HG02970 (cell line): Measurements from ENCODE around the gene CNTRL.
"Not testable (repeated sequence)": the region's sequence is repeated elsewhere in the genome, so short reads cannot be mapped to it uniquely, and the experiment has no call there.

ENCODE experiments used
- ATAC-seq: cut with Tn5 transposase; IDR thresholded peaks from one replicate; pipeline ENCODE4 v1.9.1; 2021; ENCODE audit warnings: mild to moderate bottlenecking, moderate library complexity, moderate number of reproducible peaks; ENCODE audit not compliant: unreplicated experiment, low FRiP score

CNTRL gene, protein sequence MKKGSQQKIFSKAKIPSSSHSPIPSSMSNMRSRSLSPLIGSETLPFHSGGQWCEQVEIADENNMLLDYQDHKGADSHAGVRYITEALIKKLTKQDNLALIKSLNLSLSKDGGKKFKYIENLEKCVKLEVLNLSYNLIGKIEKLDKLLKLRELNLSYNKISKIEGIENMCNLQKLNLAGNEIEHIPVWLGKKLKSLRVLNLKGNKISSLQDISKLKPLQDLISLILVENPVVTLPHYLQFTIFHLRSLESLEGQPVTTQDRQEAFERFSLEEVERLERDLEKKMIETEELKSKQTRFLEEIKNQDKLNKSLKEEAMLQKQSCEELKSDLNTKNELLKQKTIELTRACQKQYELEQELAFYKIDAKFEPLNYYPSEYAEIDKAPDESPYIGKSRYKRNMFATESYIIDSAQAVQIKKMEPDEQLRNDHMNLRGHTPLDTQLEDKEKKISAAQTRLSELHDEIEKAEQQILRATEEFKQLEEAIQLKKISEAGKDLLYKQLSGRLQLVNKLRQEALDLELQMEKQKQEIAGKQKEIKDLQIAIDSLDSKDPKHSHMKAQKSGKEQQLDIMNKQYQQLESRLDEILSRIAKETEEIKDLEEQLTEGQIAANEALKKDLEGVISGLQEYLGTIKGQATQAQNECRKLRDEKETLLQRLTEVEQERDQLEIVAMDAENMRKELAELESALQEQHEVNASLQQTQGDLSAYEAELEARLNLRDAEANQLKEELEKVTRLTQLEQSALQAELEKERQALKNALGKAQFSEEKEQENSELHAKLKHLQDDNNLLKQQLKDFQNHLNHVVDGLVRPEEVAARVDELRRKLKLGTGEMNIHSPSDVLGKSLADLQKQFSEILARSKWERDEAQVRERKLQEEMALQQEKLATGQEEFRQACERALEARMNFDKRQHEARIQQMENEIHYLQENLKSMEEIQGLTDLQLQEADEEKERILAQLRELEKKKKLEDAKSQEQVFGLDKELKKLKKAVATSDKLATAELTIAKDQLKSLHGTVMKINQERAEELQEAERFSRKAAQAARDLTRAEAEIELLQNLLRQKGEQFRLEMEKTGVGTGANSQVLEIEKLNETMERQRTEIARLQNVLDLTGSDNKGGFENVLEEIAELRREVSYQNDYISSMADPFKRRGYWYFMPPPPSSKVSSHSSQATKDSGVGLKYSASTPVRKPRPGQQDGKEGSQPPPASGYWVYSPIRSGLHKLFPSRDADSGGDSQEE (N-terminal part only)

DNA sequence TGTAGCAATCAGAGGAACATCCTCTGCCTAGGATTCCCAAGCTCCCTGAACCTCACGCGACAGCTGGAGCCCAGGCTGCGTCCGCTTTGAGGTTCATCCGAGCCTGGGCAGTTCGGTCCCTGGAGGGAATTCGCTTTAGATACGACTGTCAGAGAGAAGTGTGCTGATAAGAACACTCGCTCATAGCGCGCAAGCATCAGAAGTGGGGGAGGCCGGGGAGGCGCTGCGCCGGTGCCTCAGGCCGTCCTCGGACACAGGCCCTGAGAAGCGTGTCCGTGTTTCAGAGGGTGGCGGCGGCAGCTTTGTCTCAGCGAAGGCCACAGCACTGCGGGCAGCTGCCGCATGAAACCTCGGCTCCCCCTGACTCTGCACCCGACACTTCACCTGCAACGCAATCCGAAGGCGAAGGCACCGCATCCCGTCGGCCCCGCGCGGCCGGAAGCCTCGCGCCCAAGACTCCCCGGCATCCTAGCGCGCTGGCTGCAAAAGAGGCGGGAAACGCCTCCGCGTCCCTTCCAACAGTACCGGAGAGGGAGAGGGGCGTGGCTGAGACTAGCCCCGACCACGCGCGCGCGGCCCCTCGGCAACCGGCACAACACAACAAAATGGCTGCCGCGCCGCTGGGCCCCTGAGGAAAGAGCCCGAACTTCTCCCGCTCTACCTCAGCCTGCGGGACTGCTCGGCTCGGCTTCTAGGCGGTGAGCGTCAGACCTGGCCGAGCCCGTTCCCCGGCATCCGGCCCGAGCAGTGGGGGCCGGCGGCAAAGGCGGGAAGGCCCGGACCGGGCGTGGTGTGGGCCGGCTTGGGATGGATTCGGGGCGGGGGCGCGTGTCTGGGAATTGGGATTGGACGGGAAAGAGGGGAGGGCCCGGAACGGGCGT, at the start of gene CNTRL:
CNTRL (plus strand) TSS at position 586 of the 881 bp plus-strand sequence. CDS start 13,372 bp downstream, outside the sequence.
- ATAC-seq, result peak; percentile 59

DNA sequence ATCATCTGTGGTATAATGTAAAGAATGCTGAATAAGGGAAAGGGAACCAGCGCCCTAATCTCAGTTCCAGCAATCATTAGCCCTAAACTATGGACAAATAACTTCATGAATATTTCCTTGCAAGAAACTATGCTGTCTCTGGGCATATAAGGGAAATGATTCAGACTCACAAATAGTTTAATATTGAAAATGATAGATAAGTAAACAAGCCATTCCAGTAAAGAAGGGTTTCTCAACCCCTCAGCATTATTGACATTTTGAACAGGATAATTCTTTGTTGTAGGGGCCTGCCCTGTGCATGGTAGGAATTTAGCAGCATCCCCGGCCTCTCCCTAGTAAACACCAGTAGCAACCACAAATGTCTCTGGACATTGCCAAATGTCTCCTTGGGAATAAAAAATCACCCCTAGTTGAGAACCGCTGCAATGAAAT, 48.5 kb upstream of the CNTRL start:
- no peak for ATAC-seq

- no peak for ATAC-seq
Observed at GRCh38 chr9:121026768-121027167, 48.0 kb upstream of the CNTRL start.

DNA sequence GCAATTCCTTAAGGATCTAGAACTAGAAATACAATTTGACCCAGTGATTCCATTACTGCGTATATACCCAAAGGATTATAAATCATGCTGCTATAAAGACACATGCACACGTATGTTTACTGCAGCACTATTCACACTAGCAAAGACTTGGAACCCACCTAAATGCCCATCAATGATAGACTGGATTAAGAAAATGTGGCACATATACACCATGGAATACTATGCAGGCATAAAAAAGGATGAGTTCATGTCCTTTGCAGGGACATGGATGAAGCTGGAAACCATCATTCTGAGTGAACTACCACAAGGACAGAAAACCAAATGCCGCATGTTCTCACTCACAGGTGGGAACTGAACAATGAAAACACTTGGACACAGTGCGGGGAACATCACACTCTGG, 46.5 kb upstream of the CNTRL start:
- not testable (repeated sequence) for ATAC-seq

DNA sequence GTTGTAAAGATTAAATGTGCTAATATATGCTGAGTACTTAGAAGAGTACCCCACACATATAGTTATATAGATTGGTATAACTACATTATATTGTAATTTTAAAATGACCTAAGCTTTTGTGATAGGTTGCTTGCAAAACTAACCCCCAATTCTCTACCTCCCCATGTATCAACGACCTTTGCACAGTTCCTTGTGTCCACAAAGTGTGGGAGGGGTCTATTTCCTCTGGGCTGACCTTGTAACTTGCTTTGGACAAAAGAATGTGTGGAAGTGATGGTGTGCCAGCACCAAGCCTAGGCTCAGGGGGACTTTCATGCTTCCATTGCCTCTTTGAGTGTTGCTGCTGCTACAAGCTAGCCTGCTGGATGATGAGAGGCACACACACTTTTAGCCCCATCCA, 45.3 kb upstream of the CNTRL start:
- no peak for ATAC-seq

DNA sequence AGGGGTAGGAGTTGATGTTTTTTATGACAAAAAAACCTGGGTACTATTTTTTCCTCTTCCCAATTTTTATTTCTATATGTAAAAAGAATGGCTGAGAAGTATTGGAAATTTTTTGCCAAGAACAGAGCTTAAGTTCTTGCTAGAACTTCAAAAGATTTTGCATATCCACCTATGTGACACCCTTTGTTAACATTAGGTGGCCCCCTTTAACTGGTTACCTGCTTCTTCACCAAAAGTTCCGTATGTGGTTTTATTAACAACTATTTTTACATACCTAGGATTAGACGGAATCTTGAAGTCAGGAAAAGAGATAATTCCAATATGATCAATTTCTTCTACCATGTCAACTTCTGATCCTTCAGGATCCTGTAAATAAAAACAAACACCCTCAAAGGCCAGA, 40.2 kb upstream of the CNTRL start:
- no peak for ATAC-seq

DNA sequence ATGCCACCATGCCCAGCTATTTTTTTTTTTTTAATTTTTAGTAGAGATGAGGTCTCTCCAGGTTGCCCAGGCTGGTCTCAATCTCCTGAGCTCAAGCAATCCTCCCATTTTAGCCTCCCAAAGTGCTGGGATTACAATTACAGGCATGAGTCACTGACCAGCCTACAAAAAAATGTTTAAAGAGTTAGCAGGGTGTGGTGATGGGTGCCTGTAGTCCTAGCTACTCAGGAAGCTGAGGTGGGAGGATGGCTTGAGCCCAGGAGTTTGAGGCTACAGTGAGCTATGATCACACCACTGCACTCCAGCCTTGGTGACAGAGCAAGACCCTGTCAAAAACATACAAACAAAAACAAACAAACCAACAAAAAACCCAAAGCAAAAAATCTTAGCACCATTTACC, 39.0 kb upstream of the CNTRL start:
- not testable (repeated sequence) for ATAC-seq

GRCh38 chr9:121038362-121038761, 36.4 kb upstream of the CNTRL start:
- no peak for ATAC-seq

DNA sequence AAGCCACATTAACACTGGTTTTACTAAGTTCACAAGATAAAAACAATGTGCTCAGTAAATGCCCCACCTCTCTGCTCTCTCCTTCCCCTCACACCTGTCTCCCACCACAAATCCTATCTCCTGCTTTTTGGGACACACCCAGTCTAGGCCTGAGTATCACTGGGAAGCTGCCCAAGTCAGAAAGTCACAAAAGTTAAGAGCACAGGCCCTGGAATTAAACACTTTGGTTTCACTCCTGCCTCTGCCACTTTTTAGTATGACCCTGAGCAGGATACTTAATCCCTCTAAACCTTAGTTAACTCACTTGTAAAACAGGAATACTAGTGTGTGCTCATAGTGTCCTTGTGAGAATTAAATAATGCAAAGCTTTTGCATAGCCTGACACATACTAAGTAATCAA, 36.0 kb upstream of the CNTRL start:
- ATAC-seq, result no peak

DNA sequence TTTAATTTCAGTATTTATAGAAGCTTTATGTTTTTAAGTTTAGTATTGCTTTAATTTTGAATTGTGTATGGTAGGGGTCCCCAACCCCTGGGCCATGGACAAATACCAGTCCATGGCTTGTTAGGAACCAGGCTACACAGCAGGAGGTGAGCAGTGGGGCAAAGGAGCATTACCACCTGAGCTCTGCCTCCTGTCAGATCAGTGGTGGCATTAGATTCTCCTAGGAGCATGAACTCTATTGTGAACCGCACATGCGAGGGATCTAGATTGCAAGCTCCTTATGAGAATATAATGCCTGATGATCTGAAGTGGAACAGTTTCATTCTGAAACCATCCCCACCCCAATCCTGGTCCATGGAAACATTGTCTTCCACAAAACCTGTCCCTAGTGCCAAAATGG, 26.6 kb upstream of the CNTRL start:
- no peak for ATAC-seq

- ATAC-seq, result no peak
Observed at GRCh38 chr9:121048618-121049017, 26.1 kb upstream of the CNTRL start.

DNA sequence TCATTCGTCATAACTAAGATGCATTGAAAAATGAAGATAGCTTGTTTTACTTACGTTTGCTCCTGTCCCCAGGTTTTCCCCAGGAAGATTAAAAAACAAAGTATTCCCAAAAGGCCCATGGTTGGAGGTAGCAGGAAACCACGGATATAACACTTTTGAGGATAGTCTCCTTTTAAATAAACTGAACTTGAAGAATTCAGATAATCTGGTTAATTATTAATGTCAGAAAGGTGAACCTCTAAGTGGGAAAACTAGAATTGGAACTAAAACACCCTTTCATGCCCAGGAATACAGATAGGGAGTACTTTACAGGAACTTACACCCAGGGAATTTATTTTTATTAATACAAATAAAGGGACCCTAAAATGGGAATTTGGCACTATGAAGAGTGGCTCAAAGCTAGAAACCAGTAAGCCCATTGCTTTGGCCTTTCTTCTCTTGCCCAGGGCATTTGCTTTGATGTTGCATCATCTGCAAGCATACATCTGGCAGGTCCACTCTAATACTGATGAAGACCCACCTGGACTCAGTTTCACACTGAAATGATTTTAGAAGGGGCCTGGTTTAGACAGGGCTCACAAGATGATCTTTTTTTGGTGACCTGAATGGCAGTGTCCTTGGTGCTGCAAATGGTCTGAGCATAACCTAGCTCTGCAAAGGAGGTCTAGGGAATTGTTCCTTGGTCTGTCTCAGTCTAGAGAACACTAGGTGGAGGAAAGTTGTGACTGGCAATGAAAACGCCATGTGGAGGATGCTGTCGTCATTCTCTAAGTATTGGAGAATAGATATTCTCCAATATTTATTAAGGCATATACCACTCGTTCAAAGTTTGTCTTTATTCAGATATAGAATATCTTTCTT, 24.4 kb upstream of the CNTRL start, which contains the start of gene C5:
C5 (minus strand) TSS at position 148 of the 861 bp plus-strand sequence; CDS start at position 119, 29 bp downstream.
- ATAC-seq, result no peak

GRCh38 chr9:121053544-121053943, 21.2 kb upstream of the CNTRL start:
- ATAC-seq, result no peak

DNA sequence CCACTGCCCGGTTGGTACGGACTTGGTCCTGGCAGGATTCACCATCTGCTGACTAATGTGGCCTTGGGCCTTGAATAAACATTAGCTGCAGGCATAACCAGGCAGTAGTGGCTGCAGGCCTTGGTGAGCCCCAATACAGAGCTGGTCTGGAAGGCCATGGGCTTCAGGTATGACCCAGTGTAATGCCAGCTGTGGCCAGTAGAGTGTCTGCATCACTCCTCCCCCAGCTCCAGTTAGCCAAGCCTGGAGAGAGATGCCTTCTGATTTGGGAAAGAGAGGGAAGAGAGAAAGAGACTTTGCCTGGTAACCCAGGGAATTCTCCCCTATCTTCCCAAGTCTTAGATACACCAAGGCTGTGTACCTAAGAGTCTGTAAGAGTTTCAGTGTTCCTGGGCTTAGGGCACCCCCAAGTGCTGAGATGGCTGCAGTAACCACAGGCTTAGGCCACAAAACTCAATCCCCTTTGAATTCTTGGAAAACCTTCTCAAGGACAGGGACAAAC, 19.1 kb upstream of the CNTRL start:
- ATAC-seq, result no peak

GRCh38 chr9:121057821-121058220, 16.9 kb upstream of the CNTRL start:
- no peak for ATAC-seq

DNA sequence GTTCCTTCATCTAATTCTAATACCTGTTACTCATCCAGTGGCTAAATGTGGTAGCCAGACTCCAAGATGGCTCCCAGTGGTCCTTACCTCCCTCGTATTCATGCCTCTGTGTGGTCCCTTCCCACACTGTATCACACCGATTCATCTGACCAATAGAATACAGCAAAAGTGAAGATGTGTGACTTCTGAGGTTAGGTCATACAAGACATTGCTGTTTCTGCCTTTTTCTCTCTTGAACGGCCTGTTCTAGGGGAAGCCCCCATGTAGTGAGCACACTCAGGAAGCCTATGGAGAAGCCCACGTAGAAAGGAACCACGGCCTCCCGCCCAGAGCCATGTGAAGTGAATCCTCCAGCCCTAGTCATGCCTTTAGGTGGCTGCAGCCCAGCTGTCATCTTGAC, 15.2 kb upstream of the CNTRL start:
- no peak for ATAC-seq

DNA sequence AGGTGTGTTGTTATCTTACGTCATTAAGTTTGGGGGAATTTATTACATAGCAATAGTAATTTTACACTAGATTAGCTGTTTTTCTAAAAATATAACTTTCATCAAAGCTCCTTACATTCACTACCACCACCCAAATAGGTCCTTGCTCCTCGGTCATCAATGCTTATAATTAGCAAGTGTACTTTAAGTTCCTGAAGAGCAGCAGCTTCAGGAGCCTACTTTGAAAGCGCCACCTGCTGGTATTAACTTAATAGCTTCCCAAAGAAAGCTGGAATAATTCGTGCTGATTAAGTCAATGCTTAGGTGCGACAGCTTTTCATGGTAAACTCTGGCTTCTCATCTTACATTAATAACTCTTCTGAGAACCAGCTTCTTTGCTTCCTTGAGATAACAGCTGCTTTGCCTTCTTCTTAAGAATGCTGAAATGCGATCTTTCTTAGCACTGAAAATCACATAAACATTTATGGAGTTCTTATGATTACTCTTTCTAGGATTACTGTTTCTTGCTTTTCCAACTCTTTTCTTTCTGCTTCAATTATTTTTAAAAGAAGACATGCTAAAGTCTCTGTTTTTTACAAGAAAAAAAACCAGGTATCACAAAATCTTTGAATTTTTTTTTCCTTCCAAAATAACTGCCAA, 14.6 kb upstream of the CNTRL start:
- no peak for ATAC-seq

DNA sequence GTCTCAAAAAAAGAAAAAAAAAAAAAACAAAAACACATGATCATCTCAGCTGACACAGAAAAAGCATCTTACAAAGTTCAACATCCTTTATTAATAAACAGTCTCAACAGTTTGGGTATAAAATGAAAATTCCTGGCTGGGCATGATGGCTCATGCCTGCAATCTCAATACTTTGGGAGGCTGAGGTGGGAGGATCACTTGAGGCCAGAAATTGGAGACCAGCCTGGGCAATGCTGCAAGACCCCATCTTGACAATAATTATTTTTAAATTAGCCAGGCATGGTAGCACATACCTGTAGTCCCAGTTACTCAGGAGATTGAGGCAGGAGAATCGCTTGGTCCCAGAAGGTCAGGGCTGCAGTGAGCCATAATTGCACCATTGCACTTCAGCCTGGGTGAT, 7.9 kb upstream of the CNTRL start:
- ATAC-seq, result no peak
